NCI-H128 (cell line): Measurements from ENCODE around the gene CYP2D6.
"Not testable (repeated sequence)": the region's sequence is repeated elsewhere in the genome, so short reads cannot be mapped to it uniquely, and the experiment has no call there.

ENCODE experiments used
- DNase-seq: peaks from one replicate; lab custom pipeline; 2025; ENCODE audit not compliant: unreplicated experiment; lab: John Stamatoyannopoulos, UW

Gene CYP2D6

DNA sequence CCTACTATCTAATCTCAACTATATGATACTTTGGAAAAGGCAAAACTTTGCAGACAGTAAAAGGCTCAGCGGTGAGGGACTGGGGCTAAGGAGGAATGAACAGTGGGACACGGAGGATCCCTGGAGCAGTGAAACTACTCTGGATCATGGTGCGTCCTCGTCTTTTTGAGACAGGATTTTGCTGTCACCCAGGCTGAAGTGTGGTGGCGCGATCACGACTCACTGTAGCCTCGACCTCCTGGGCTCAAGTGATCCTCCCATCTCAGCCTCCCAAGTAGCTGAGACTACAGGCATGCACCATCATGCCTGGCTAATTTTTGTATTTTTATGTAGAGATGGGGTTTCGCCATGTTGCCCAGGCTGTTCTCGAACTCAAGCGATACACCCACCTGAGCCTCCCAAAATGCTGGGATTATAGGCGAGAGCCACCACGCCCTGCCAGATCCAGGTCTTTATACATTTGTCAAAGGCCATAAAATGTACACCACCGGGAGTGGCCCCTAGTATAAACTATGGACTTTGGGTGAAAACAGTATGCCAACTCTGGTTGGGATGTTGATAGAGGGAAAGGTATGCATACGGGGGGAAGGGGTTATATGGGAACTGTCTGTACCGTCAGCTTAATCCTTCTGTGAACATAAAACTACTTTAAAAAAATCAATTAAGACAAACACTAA is 28.0 kb upstream of the CYP2D6 start:
- no peak for DNase-seq

DNA sequence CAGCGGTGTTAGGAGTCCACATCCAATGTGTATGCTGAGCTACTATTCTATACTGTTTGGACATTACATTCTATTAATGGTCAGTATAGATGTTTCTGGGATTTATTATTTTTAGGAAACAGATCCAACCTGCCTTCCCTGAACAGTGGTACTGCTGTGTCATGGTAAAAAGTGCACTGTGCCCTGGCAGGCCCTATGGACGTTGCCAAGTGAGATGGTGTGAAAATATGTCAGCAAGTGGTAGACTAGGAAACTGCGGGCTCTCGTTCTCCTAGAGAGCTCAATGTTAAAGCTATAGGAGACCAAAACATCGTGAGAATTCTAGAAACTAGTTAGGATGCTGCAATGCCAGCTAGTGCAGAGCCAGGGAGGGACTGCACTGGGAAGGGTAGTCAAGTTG is 26.0 kb upstream of the CYP2D6 start:
- no peak for DNase-seq

DNA sequence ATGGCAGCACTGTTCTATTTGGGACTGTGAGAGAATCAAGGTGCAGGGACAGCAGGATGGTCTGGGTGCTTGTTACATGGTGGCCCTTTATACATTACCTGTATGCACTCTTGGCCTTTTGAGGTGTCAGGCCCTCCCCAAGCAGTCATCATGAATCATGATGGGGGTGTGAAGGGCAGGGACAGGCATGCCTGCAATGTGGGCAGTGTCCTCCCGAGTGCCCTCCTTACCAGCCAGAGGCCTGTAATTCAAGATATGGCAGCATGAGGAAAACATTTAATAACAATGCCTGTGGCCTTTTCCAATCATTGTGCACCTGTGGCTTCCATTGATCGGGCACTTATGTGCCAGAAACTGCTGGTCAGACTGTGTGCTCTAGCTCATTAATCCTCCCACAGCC is 25.5 kb upstream of the CYP2D6 start:
- no peak for DNase-seq

DNA sequence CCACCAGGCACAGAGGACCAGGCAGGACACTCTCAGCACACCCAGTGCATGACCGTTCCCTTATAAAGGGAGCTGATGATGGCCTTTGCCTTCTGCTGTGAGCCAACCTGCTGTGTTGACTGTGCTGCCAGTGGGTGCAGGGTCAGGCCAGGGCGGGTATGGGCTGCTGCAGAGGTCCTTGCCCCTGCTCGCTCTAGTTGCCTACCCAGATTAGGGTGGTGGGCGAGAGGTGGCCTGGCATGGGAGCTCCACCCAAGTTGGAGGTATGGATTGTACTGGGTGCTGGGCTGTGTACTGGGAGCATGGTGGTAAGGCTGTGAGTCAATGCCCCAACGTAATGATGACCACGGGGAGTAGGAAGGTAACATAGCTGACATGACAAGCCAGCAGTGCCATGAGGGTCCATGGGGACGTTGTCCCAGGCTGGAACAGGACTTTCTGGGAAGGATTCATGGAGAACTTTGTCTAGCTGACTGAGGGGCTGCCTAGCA is 24.5 kb upstream of the CYP2D6 start:
- no peak for DNase-seq

DNA sequence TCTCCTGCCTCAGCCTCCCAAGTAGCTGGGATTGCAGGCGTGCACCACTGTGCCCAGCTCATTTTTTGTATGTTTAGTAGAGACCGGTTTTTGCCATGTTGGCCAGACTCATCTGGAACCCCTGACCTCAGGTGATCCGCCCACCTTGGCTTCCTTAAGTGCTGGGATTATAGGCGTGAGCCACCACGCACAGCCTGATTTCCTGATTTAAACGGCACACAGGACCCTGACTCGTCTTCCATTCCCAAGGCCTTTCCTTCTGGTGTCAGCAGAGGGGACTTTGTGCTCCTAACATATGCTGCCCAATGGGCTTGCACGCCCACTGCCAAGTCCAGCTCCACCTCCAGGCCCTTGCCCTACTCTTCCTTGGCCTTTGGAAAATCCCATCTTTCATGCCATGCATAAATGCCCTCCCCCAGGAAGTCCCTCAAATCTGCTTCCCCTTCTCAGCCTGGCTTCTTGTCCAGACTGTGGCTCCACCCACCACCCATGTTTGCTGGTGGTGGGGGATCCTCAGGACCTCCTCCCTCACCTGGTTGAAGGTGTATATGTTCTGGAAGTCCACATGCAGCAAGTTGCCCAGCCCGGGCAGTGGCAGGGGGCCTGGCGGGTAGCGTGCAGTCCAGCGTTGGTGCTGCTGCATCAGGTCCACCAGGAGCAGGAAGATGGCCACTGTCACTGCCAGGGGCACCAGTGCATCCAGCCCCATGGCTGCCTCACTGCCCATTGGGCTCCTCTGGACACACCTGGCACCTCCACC is 23.9 kb upstream of the CYP2D6 start:
- no peak for DNase-seq

DNA sequence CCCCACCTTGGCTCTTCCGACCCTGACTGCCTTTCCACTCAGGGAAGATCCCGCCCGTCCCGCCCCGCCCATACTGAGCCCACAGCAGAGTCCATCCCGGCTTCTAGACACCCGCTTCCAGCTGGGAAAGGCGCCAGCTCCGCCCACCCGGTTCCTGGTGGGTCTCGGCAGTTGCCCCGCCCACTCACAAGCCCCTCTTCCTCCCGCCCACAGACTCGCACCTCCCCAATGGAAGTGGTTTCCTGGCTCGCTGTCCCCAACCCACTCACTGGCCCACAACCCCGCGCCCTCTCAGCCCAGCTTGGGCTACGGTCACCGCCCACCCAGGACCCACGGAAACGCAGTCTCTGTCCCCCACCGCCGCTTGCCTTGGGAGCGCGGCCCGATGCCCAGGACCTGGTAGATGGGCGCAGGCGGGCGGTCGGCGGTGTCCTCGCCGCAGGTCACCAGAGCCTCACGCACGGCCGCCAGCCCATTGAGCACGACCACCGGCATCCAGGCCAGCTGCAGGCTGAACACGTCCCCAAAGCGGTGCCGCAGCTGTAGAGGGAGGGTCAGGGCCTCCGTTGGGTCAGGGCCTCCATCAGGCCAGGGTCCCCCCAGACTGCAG is 22.2 kb upstream of the CYP2D6 start:
- DNase-seq, result no peak

DNA sequence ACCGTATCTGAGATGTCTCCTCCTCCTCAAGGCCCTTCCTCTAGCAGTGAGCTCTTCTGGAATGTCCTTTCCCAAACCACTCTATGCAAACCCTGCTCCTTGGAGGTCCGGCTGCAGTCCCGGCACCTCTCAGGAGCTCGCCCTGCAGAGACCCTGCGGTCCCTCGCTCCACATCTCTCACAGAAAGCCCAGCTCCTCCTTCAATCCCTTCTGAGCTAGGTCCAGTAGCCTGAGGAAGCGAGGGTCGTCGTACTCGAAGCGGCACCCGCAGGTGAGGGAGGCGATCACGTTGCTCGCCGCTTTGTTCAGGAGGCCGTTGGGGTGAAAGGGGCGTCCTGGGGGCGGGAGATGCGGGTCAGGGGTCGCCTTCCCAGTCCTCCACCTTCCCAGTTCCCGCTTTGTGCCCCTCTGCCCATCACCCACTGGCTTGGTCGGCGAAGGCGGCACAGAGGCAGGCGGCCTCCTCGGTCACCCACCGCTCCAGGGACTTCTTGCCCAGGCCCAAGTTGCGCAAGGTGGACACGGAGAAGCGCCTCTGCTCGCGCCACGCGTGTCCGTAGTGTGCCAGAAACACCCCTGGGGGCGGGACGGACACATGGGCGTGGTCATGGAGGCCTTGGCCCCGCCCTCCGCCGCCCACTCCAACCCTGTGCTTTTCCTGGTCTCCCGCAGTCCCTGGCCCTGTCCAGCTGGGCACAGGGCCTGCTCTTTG is 21.5 kb upstream of the CYP2D6 start:
- no peak for DNase-seq

DNA sequence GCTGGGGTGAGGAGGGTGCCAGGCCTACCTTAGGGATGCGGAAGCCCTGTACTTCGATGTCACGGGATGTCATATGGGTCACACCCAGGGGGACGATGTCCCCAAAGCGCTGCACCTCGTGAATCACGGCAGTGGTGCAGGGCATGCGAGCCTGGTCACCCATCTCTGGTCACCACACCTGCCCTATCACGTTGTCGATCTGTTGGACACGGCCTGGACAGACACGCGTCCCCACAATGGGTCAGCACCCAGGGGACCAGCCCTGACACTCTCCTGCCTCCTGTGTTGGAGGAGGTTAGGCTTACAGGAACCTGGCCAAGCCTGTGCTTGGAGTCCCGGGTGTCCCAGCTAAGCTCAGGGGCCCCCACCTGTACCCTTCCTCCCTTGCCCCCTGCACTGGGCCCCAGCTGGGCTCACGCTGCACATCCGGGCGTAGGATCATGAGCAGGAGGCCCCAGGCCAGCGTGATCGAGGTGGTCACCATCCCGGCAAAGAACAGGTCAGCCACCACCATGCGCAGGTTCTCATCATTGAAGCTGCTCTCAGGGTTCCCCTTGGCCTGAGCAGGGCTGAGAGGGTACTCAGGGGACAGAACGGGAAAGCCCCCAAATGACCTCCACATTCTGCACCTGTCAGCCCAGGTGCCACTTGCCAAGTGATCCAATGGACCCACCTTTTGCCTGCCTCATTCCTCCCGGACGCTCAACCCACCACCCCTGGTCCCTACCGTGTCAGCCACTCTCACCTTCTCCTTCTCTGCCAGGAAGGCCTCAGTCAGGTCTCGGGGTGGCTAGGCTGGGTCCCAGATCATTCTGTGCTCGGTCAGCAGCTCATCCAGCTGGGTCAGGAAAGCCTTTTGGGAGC is 20.3 kb upstream of the CYP2D6 start:
- no peak for DNase-seq

DNA sequence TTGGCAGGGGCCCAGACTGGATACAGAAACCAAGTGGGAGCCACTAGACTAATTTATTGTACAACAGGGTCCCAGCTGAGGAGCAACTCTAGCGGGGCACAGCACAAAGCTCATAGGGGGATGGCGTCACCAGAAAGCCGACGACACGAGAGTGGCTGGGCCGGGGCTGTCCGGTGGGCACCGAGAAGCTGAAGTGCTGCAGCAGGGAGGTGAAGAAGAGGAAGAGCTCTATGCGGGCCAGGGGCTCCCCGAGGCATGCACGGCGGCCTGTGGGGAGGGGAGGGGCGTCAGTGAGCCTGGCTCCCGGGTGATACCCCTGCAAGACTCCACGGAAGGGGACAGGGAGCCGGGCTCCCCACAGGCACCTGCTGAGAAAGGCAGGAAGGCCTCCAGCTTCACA is 19.2 kb upstream of the CYP2D6 start:
- not testable (repeated sequence) for DNase-seq

DNA sequence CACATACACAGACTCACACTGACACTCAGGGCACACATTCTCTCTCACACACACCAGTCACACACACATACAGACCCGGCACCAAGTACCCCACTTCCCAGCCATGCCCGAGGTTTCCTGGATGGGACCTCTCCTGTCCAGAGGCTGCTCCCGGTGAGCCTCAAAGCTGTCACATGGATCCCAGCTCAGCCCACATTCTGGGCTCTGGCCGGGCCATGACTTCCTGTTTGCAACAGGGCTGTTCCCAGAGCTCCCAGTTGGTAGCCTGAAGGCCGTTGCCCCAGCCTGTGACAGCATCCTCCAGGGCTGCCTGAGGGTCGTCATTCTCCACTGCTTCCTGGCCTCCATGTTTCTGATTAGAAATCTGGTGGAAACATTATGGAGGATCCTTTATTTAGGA is 14.6 kb upstream of the CYP2D6 start:
- no peak for DNase-seq

DNA sequence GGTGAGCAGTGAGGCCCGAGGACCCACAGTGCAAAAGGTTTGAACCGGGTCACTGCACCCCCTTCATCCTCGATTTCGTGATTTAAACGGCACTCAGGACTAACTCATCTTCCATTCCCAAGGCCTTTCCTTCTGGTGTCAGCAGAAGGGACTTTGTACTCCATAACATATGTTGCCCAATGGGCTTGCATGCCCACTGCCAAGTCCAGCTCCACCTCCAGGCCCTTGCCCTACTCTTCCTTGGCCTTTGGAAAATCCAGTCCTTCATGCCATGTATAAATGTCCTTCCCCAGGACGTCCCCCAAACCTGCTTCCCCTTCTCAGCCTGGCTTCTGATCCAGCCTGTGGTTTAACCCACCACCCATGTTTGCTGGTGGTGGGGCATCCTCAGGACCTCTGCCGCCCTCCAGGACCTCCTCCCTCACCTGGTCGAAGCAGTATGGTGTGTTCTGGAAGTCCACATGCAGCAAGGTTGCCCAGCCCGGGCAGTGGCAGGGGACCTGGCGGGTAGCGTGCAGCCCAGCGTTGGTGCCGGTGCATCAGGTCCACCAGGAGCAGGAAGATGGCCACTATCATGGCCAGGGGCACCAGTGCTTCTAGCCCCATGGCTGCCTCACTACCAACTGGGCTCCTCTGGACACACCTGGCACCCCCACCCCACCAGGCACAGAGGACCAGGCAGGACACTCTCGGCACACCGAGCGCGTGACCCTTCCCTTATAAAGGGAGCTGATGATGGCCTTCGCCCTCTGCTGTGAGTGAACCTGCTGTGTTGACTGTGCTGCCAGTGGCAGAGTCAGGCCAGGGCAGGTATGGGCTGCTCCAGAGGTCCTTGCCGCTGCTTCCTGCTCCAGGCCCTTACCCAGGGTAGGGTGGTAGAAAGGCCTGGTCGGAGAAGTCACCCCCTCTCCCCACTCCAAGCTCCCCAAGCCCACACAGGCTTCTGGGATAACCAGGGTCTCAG is 13.5 kb upstream of the CYP2D6 start:
- not testable (repeated sequence) for DNase-seq

DNA sequence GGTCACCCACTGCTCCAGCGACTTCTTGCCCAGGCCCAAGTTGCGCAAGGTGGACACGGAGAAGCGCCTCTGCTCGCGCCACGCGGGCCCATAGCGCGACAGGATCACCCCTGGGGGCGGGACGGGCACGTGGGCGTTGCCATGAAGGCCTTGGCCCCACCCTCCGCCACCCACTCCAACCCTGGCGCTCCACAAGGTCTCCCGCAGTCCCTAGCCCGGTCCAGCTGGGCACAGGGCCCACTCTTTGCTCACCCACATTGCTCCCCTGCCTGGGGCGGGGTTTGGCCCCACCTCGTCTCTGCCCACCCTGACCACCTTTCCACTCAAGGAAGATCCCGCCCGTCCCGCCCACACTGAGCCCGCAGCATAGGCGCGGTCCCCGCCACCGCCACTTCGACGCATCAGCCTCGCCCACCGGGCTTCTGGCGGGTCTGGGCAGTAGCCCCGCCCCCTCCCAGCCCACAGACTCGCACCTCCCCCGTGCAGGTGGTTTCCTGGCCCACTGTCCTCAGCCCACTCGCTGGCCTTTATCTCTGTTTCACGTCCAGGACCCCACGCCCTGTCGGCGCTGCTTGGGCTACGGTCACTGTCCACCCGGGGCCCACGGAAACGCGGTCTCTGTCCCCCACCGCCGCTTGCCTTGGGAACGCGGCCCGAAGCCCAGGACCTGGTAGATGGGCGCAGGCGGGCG is 12.3 kb upstream of the CYP2D6 start:
- DNase-seq, result no peak

DNA sequence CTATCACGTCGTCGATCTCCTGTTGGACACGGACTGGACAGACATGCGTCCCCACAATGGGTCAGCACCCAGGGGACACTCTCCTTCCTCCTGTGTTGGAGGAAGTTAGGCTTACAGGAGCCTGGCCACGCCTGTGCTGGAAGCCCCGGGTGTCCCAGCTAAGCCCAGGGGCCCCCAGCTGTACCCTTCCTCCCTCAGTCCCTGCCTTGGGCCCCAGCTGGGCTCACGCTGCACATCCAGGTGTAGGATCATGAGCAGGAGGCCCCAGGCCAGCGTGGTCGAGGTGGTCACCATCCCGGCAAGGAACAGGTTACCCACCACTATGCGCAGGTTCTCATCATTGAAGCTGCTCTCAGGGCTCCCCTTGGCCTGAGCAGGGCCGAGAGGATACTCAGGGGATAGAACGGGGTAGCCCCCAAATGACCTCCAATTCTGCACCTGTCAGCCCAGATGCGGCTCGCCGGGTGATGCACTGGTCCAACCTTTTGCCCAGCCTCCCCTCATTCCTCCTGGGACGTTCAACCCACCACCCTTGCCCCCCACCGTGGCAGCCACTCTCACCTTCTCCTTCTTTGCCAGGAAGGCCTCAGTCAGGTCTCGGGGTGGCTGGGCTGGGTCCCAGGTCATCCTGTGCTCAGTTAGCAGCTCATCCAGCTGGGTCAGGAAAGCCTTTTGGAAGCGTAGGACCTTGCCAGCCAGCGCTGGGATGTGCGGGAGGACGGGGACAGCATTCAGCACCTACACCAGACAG is 10.9 kb upstream of the CYP2D6 start:
- DNase-seq, result not testable (repeated sequence)

DNA sequence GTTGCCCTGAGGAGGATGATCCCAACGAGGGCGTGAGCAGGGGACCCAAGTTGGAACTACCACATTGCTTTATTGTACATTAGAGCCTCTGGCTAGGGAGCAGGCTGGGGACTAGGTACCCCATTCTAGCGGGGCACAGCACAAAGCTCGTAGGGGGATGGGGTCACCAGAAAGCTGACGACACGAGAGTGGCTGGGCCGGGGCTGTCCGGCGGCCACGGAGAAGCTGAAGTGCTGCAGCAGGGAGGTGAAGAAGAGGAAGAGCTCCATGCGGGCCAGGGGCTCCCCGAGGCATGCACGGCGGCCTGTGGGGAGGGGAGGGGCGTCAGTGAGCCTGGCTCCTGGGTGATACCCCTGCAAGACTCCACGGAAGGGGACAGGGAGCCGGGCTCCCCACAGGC is 9.5 kb upstream of the CYP2D6 start:
- not testable (repeated sequence) for DNase-seq

DNA sequence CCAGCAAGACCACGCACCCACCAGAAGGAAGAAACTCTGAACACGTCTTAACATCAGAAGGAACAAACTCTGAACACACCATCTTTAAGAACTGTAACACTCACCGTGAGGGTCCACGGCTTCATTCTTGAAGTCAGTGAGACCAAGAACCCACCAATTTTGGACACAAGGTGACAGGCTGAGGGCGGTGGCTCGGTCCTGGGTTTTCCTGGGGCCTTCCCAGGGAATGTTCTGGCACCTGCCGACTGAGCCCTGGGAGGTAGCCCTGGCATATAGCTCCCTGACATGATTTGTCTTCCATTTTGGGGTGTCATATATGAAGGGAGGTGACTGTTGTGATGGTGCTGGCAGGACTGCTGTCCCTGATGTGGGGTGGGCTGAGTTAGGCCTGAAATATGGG is 8.9 kb upstream of the CYP2D6 start:
- not testable (repeated sequence) for DNase-seq

DNA sequence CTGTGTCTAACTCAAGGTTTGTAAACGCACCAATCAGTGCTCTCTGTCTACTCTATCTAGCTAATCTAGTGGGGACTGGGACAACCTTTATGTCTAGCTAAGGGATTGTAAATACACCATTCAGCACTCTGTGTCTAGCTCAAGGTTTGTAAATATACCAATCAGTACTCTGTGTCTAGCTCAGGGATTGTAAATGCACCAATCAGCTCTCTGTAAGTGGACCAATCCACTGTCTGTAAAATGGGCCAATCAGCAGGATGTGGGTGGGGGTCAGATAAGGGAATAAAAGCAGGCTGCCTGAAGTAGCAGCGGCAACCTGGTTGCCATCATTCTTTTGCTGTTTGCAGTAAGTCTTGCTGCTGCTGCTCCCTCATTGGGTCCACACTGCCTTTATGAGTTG is 8.4 kb upstream of the CYP2D6 start:
- DNase-seq, result no peak

DNA sequence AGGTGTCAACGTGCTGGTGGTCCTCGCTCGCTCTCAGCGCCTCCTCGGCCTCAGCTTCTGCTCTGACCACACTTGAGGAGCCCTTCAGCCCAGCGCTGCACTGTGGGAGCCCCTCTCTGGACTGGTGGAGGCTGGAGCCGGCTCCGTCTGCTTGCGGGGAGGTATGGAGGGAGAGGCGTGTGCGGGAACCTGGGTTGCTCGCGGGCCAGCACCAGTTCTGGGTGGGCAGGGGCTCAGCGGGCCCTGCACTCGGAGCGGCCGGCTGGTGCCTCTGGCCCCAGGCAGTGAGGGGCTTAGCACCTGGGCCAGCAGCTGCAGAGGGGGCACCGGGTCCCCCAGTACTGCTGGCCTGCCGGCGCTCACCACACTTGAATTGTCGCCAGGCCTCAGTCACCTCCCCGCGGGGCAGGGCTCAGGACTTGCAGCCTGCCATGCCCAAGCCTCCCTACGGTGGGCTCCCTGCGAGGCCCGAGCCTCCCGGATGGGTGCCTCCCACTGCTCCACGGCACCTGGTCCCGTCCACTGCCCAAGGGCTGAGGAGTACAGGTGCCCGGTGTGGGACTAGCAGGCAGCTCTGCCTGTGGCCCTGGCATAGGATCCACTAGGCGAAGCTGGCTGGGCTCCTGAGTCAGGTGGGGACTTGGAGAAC is 7.6 kb upstream of the CYP2D6 start:
- no peak for DNase-seq

DNA sequence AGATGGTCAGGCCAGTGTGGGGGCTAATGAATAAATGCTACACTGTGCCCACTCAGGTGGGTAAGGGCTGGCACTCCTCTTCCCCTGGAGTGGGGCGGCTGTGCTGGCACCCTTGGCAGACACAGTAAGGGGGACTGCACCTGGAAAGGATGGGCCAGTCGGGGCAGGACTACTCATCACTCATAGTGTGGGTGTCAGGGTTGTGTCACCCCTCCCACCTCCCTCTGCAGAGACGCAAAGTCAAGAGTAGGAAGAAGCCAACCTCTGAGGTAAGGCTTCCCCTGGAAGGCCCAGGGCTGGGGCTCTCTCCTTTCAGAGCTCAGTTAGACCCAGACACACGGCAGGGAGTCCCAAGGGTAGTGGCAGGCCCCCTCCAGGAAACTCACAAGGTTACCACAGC is 5.1 kb upstream of the CYP2D6 start:
- not testable (repeated sequence) for DNase-seq
